ENCODE data around the gene TMEM43.

Gene TMEM43

GRCh38 chr3:14122301-14122700 lies 2.6 kb upstream of the TMEM43 start:
- DNase-seq (ENCODE audit: low spot score): no peak

- DNase-seq (ENCODE audit: low spot score): no peak
Observed at GRCh38 chr3:14123308-14124222, 1.3 kb upstream of the TMEM43 start.

GRCh38 chr3:14124223-14124614 lies 633 bp upstream of the TMEM43 start:
- peak; percentile 34 for DNase-seq (ENCODE audit: low spot score)

- peak; percentile 84 for DNase-seq (ENCODE audit: low spot score)
Observed at GRCh38 chr3:14125193-14126016, 553 bp downstream of the TMEM43 start.

GRCh38 chr3:14126017-14126886 lies 1.4 kb downstream of the TMEM43 start:
- no peak for DNase-seq (ENCODE audit: low spot score)

GRCh38 chr3:14126887-14127505 lies 2.1 kb downstream of the TMEM43 start:
- DNase-seq (ENCODE audit: low spot score): no peak

GRCh38 chr3:14127516-14128161 lies 2.8 kb downstream of the TMEM43 start:
- no peak for DNase-seq (ENCODE audit: low spot score)

GRCh38 chr3:14128724-14129123 lies 3.9 kb downstream of the TMEM43 start:
- no peak for DNase-seq (ENCODE audit: low spot score)

- no peak for DNase-seq (ENCODE audit: low spot score)
Observed at GRCh38 chr3:14129296-14129695, 4.4 kb downstream of the TMEM43 start.

- no peak for DNase-seq (ENCODE audit: low spot score)
Observed at GRCh38 chr3:14130230-14130629, 5.4 kb downstream of the TMEM43 start.

GRCh38 chr3:14130707-14131106 lies 5.9 kb downstream of the TMEM43 start:
- DNase-seq (ENCODE audit: low spot score): no peak

- no peak for DNase-seq (ENCODE audit: low spot score)
Observed at GRCh38 chr3:14131134-14131533, 6.3 kb downstream of the TMEM43 start.

- DNase-seq (ENCODE audit: low spot score): no peak
Observed at GRCh38 chr3:14132120-14132519, 7.3 kb downstream of the TMEM43 start.

- no peak for DNase-seq (ENCODE audit: low spot score)
Observed at GRCh38 chr3:14132689-14133088, 7.8 kb downstream of the TMEM43 start.

GRCh38 chr3:14133188-14133800 lies 8.4 kb downstream of the TMEM43 start:
- no peak for DNase-seq (ENCODE audit: low spot score)

- no peak for DNase-seq (ENCODE audit: low spot score)
Observed at GRCh38 chr3:14133876-14134275, 9.0 kb downstream of the TMEM43 start.

GRCh38 chr3:14134291-14134690 lies 9.4 kb downstream of the TMEM43 start:
- no peak for DNase-seq (ENCODE audit: low spot score)

GRCh38 chr3:14135581-14135980 lies 10.7 kb downstream of the TMEM43 start:
- no peak for DNase-seq (ENCODE audit: low spot score)

GRCh38 chr3:14137004-14137403 lies 12.2 kb downstream of the TMEM43 start:
- peak; percentile 18 for DNase-seq (ENCODE audit: low spot score)

GRCh38 chr3:14137445-14137844 lies 12.6 kb downstream of the TMEM43 start:
- no peak for DNase-seq (ENCODE audit: low spot score)
